GM23338 (cell line): ENCODE results near the gene TMTC2.

Source experiments
- CREB1 ChIP-seq: fragments of 250-450 bp; sonication (Bioruptor Pico); IDR thresholded peaks from 2 replicates; pipeline ENCODE4 v1.5.0; 2020; ENCODE audit warnings: low read depth, mild to moderate bottlenecking, moderate library complexity
- EZH2 ChIP-seq: fragments of 200-600 bp; sonication (generic); IDR thresholded peaks from one replicate; pipeline ENCODE4 v1.8.0; 2017; ENCODE audit warnings: antibody characterized with exemption, mild to moderate bottlenecking, low read depth; ENCODE audit not compliant: unreplicated experiment
- EZH2phosphoT487 ChIP-seq: fragments of 200-600 bp; sonication (generic); IDR thresholded peaks from one replicate; pipeline ENCODE4 v1.8.1; 2018; ENCODE audit warnings: antibody characterized with exemption; ENCODE audit not compliant: unreplicated experiment
- POLR2AphosphoS5 ChIP-seq: IDR thresholded peaks from 2 replicates; pipeline ENCODE4 v1.6.1; 2016; ENCODE audit warnings: antibody characterized with exemption, low read depth
- STAT1 ChIP-seq: IDR thresholded peaks from one replicate; pipeline ENCODE4 v1.6.1; 2016; ENCODE audit warnings: antibody characterized with exemption; ENCODE audit not compliant: unreplicated experiment
- ZNF114 ChIP-seq: fragments of 250-450 bp; sonication (Bioruptor Pico); IDR thresholded peaks from 2 replicates; pipeline ENCODE4 v1.5.0; 2020; ENCODE audit warnings: mild to moderate bottlenecking, moderate library complexity
- TF ChIP-seq, protein P1 (sequence below), 2 experiments: fragments of 200-600 bp in 1 of 2; sonication (generic) in 1 of 2; conservative IDR thresholded peaks; 2 replicates each; pipeline versions ENCODE4 v1.5.1 to v1.6.1; 2016 to 2017; ENCODE audit warnings: antibody characterized with exemption in 2 of 2, low read depth in 2 of 2, mild to moderate bottlenecking in 2 of 2, moderate library complexity in 1 of 2

DNA sequence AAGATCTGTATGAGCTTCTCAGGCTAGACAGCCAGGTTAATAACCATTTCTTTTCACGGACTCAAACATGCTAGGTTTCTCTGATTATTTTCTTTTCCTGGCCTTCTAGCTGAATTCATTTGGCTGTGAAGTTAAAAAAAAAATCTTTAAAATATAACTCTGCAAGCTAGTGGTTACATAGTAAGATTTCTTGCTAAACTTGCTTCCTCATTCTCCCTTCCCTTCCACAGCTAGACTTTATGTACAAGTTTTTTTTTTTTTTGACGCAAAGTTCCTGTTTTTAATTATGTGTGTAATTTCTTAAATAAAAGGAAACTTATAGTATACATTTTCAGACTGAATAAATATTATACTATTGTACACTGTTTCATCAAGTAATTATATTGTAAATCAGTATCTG, 145.4 kb downstream of the TMTC2 start:
- no peak for TF ChIP-seq POLR2AphosphoS5
- TF ChIP-seq, protein P1, sequence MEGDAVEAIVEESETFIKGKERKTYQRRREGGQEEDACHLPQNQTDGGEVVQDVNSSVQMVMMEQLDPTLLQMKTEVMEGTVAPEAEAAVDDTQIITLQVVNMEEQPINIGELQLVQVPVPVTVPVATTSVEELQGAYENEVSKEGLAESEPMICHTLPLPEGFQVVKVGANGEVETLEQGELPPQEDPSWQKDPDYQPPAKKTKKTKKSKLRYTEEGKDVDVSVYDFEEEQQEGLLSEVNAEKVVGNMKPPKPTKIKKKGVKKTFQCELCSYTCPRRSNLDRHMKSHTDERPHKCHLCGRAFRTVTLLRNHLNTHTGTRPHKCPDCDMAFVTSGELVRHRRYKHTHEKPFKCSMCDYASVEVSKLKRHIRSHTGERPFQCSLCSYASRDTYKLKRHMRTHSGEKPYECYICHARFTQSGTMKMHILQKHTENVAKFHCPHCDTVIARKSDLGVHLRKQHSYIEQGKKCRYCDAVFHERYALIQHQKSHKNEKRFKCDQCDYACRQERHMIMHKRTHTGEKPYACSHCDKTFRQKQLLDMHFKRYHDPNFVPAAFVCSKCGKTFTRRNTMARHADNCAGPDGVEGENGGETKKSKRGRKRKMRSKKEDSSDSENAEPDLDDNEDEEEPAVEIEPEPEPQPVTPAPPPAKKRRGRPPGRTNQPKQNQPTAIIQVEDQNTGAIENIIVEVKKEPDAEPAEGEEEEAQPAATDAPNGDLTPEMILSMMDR (conservative IDR thresholded peaks at IDR 0.05; ENCODE audit: low read depth in 2 of 2), result no peak
- no peak for TF ChIP-seq EZH2
- TF ChIP-seq EZH2phosphoT487, result no peak
- TF ChIP-seq CREB1 (CRISPR knock-in tag), result no peak
- no peak for TF ChIP-seq STAT1
- TF ChIP-seq ZNF114 (CRISPR knock-in tag), result no peak
